Brain microvascular endothelial cell (primary cell): ENCODE data around the gene FMO3.

Experiments used
- DNase-seq: peaks from one replicate; pipeline ENCODE4 v3.0.0-alpha.2; 2020
- H3K27ac ChIP-seq: fragments of 250-450 bp; sonication (Bioruptor Pico); 2 replicates; pipeline ENCODE4 v1.5.1; 2020; ENCODE audit warnings: mild to moderate bottlenecking, moderate library complexity
- H3K27me3 ChIP-seq: fragments of 250-450 bp; sonication (Bioruptor Pico); replicated peaks from 2 replicates; pipeline ENCODE4 v1.5.1; 2020; ENCODE audit warnings: mild to moderate bottlenecking
- H3K36me3 ChIP-seq: fragments of 250-450 bp; sonication (Bioruptor Pico); replicated peaks from 2 replicates; pipeline ENCODE4 v1.5.1; 2020; ENCODE audit warnings: mild to moderate bottlenecking
- H3K4me3 ChIP-seq: 2 replicates; pipeline ENCODE4 v1.5.1; 2011; ENCODE audit warnings: low read depth, mild to moderate bottlenecking, control low read depth, low read length, moderate library complexity
- CTCF ChIP-seq: IDR thresholded peaks from 2 replicates; pipeline ENCODE4 v1.5.1; 2011; ENCODE audit warnings: low read depth, mild to moderate bottlenecking, moderate library complexity, low read length, control low read depth, inconsistent platforms; ENCODE audit errors: missing control alignments
- in situ Hi-C: cut with HindIII; loops from 2 replicates; pipeline ENCODE4 v1.10.0; 2017; ENCODE audit warnings: low sequenced_read_pairs, low pct_ligation_motif_present

The FMO3 gene

GRCh38 chr1:171090604-171091003, at the start of gene FMO3:
Gene FMO3 (plus strand): TSS chr1:171090905. CDS start chr1:171092659, 1,754 bp downstream.
- in situ Hi-C loops = no loop called here
- H3K27ac ChIP-seq = no peak within 1 kb of the TSS
- TF ChIP-seq CTCF = no peak
- H3K36me3 ChIP-seq = no peaks in the 10 kb centered on the region
- DNase-seq = no peak
- H3K27me3 ChIP-seq = no peaks in the 10 kb centered on the region
- no peak within 1 kb of the TSS for H3K4me3 ChIP-seq

DNA sequence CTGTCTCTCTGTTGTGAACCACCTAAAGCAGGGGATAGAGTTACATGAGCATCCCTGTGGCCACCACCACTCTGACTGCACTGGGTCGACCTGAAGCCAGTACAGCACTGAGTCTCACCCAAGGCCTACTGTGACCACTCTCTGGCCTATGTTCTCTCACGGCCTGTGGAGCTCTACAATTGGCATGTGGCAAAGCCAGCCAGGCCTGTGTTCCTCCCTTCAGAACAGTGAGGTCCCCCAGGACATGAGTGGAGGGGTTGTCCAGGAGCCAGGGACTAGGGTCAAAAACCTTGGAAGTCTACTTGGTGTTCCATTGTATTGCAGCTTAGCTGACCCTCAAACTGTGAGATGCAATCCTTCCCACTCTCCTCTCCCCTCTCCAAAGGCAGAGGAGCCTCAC, 42.7 kb upstream of the FMO3 start:
- Histone ChIP-seq H3K27ac (no peak overlapping the region), H3K36me3 (no peaks in the 10 kb centered on the region), H3K27me3 (no peaks in the 10 kb centered on the region), H3K4me3 (no peak overlapping the region)
- DNase-seq = no peak
- in situ Hi-C loops = no loop called here
- TF ChIP-seq CTCF = no peak

- no peak for DNase-seq
- H3K27ac ChIP-seq = no peak overlapping the region
- TF ChIP-seq CTCF = no peak
- in situ Hi-C loops = no loop called here
- H3K36me3 ChIP-seq = no peaks in the 10 kb centered on the region
- no peak overlapping the region for H3K4me3 ChIP-seq
- no peaks in the 10 kb centered on the region for H3K27me3 ChIP-seq
These were observed 37.7 kb upstream of the FMO3 start for GRCh38 chr1:171052977-171053376.

GRCh38 chr1:171055966-171056643, 34.6 kb upstream of the FMO3 start:
- DNase-seq = no peak
- no peak for TF ChIP-seq CTCF
- no peaks in the 10 kb centered on the region for H3K36me3 ChIP-seq
- in situ Hi-C loops = no loop called here
- no peak overlapping the region for H3K4me3 ChIP-seq
- no peaks in the 10 kb centered on the region for H3K27me3 ChIP-seq
- no peak overlapping the region for H3K27ac ChIP-seq

DNA sequence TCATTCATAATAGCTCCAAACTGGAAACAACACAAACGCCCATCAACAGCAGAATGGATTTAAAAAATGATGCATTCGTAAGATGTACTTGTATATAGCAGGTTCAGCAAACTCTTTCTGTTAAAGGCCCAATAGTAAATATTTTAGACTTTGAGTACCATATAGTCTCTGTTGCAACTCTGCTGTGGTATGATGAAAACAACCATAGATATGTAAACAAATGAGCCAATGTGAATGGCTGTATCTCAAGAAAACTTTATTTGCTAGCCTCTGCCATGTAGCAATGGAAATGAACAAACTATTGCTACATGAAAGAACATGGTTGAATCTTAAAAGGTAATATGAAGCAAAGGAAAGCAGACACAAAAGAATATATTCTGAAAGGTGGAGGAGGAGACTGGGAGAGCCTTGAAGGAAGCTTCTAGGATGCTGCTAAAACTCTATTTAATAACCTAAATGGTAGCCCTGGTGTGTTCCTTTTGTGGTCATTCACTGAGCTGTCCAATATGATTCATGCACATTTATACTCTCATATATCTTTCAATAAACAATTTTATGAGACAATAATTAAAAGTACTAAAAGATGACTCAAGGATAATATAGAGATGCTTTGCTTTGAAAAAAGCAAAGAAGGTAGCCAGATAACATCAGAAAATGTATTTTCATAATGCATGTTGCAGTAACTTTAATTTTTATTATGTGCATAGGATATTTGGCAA, 29.1 kb upstream of the FMO3 start:
- Histone ChIP-seq H3K27me3 (no peaks in the 10 kb centered on the region), H3K27ac (no peak overlapping the region), H3K36me3 (no peaks in the 10 kb centered on the region), H3K4me3 (no peak overlapping the region)
- in situ Hi-C loops = no loop called here
- no peak for TF ChIP-seq CTCF
- DNase-seq = no peak
